Common myeloid progenitor, CD34-positive (primary cell): ENCODE measurements around the gene FMNL2.
"Not testable (repeated sequence)": the region's sequence is repeated elsewhere in the genome, so short reads cannot be mapped to it uniquely, and the experiment has no call there.

ENCODE experiments used
- CTCF ChIA-PET: fragments of 350-600 bp; sonication (Branson Sonifier 250); formaldehyde crosslinking; loops from one replicate; lab custom pipeline; 2021; ENCODE audit warnings: antibody characterized with exemption; lab: Charles Lee
- POLR2A ChIA-PET: fragments of 350-600 bp; sonication (Branson Sonifier 250); formaldehyde crosslinking; loops from one replicate; lab custom pipeline; 2021; ENCODE audit warnings: antibody characterized with exemption; lab: Charles Lee
- DNase-seq, 3 donors: peaks; one replicate each; pipeline versions ENCODE4 v3.0.0 to v3.0.0-alpha.2; 2013
- H3K27ac ChIP-seq, 2 experiments: 1 replicate in 1 of 2; 2 replicates in 1 of 2; pipeline ENCODE4 v1.7.0; 2013; ENCODE audit warnings: inconsistent platforms in 2 of 2, low read length in 2 of 2, mild to moderate bottlenecking in 2 of 2, low read depth in 1 of 2, moderate library complexity in 1 of 2; ENCODE audit not compliant: severe bottlenecking in 2 of 2, insufficient read depth in 1 of 2, poor library complexity in 1 of 2
- H3K27me3 ChIP-seq, 5 experiments: replicated peaks in 2 of 5; 1 replicate in 3 of 5; 2 replicates in 2 of 5; pipeline versions ENCODE4 v1.6.1 to v1.7.0; 2013; ENCODE audit warnings: low read length in 4 of 5, mild to moderate bottlenecking in 2 of 5, moderate library complexity in 2 of 5, inconsistent platforms in 1 of 5; ENCODE audit not compliant: insufficient read depth in 5 of 5, control insufficient read depth in 4 of 5
- H3K36me3 ChIP-seq, 4 experiments: 1 replicate in 2 of 4; 2 replicates in 2 of 4; pipeline versions ENCODE4 v1.6.1 to v1.7.0; 2013; ENCODE audit warnings: low read length in 3 of 4, control low read depth in 1 of 4, mild to moderate bottlenecking in 1 of 4; ENCODE audit not compliant: control insufficient read depth in 4 of 4, insufficient read depth in 4 of 4
- H3K4me1 ChIP-seq, 4 experiments: 1 replicate in 3 of 4; 2 replicates in 1 of 4; pipeline versions ENCODE4 v1.6.1 to v1.7.1; 2013; ENCODE audit warnings: low read length in 3 of 4, mild to moderate bottlenecking in 3 of 4, control low read depth in 1 of 4, inconsistent platforms in 1 of 4, moderate library complexity in 1 of 4; ENCODE audit not compliant: control insufficient read depth in 4 of 4, insufficient read depth in 4 of 4; ENCODE audit errors: control extremely low read depth in 1 of 4
- H3K4me3 ChIP-seq, 7 experiments: 1 replicate in 4 of 7; 2 replicates in 3 of 7; pipeline versions ENCODE4 v1.5.1 to v1.7.0; 2013; ENCODE audit warnings: mild to moderate bottlenecking in 7 of 7, low read length in 6 of 7, moderate library complexity in 6 of 7, inconsistent platforms in 2 of 7, low read depth in 2 of 7, control low read depth in 1 of 7; ENCODE audit not compliant: insufficient read depth in 4 of 7, control insufficient read depth in 1 of 7; ENCODE audit errors: extremely low read depth in 1 of 7
- H3K9me3 ChIP-seq, 5 experiments: 1 replicate in 4 of 5; 2 replicates in 1 of 5; pipeline versions ENCODE4 v1.6.1 to v1.7.1; 2013; ENCODE audit warnings: low read length in 4 of 5, mild to moderate bottlenecking in 2 of 5, inconsistent platforms in 1 of 5, low read depth in 1 of 5, moderate library complexity in 1 of 5; ENCODE audit not compliant: control insufficient read depth in 4 of 5, insufficient read depth in 2 of 5; ENCODE audit errors: control extremely low read depth in 1 of 5
- WGBS: methylation state at CpG from one replicate; pipeline ENCODE4 v1.1.5; 2013; ENCODE audit not compliant: insufficient coverage; 5-methylcytosine and 5-hydroxymethylcytosine counted together

FMNL2 gene

DNA sequence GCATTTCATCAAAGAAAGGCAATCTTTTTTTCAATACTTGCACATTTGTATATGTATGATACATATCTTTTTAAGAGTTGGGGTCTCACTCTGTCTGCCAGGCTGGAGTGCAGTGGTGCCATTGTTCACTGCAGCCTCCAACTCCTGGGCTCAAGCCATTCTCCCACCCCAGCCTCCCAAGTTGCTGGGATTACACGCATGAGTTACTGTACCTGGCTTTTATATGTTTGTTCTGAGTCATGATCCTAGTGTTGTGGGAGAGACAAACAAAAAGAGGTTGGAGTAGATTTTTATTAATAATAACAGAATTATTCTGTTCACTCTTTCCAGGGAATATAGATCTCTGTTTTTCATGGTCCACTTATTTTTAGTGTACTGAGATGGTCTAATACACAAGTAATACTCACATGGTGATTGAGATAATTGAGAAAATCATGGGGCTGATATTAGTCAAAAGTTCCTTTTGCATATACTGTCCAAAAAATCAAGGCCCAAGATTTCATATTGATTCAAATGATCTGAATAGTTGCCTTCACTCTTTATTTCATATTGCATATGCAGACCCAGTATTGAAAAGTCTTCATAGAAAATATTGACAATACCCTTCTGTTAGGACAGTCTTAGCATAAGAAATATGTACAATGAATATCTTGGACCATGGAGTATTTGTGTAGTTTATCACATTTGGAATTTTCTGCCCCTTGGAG, 138.3 kb downstream of the FMNL2 start:
- no peak overlapping the region for H3K27ac ChIP-seq
- H3K36me3 ChIP-seq: no peaks in the 10 kb centered on the region
- WGBS: no CpG with 5 or more reads among the region's 1 CpG
- H3K4me1 ChIP-seq: peaks cover 5 to 25% (median 9%) of the 10 kb centered on the region in 4 experiments
- no peaks in the 10 kb centered on the region for H3K9me3 ChIP-seq
- no peaks in the 10 kb centered on the region for H3K27me3 ChIP-seq
- POLR2A ChIA-PET: no interaction called here
- no peak for DNase-seq
- CTCF ChIA-PET: no interaction called here
- H3K4me3 ChIP-seq: no peak overlapping the region

DNA sequence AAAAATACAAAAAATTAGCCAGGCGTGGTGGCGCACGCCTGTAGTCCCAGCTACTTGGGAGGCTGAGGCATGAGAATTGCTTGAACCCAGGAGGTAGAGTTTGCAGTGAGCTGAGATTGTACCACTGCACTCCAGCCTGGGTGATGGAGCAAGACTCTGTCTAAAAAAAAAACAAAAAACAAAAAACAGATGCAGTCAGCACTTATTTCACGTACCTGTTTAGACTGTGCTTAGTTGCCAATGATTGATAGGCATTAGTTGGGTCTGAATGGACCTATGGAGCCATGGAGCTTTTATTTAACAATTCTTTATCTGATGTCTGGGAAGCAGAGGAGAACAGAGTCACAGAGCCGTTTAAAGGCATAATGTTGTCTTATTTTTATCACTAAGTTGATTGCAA, 139.5 kb downstream of the FMNL2 start:
- WGBS: 93% methylated on average over 3 of the region's 5 CpGs

DNA sequence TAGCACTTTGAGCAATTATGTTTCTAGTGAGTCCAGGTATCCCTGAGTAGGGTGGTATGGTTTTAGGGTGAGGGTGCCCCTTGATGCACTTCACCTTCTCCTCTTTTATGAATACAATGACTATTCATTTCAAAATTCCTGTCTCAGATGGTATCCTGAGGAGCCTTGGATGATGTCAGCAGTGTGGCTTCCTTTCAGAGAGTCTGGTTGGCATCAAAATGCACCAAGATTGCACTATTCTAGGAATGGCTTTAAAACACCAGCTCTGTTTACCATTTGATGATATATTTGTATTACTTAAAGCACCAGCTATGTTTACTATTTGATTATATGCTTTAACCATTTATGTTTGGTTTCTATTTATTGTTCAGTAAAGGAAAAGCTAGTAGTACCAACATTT, 141.0 kb downstream of the FMNL2 start:
- Histone ChIP-seq H3K4me1 (peaks cover 0 to 6% (median 0%) of the 10 kb centered on the region in 4 experiments), H3K27me3 (no peaks in the 10 kb centered on the region), H3K4me3 (no peak overlapping the region), H3K27ac (no peak overlapping the region), H3K9me3 (no peaks in the 10 kb centered on the region), H3K36me3 (no peaks in the 10 kb centered on the region)
- no peak for DNase-seq
- POLR2A ChIA-PET: no interaction called here
- CTCF ChIA-PET: no interaction called here

More for the DNA sequence above, 139.5 kb downstream of the FMNL2 start:
- DNase-seq, H3K27me3 ChIP-seq, POLR2A ChIA-PET, H3K9me3 ChIP-seq, H3K36me3 ChIP-seq, H3K27ac ChIP-seq, H3K4me3 ChIP-seq: not testable (repeated sequence)
- CTCF ChIA-PET: interaction anchor here (1.0 kb wide), 1 partner anchor 42 kb away, joined by 3 read pairs; no protein-coding TSS in a partner anchor
- peaks cover 0 to 13% (median 0%) of the 10 kb centered on the region in 4 experiments for H3K4me1 ChIP-seq

DNA sequence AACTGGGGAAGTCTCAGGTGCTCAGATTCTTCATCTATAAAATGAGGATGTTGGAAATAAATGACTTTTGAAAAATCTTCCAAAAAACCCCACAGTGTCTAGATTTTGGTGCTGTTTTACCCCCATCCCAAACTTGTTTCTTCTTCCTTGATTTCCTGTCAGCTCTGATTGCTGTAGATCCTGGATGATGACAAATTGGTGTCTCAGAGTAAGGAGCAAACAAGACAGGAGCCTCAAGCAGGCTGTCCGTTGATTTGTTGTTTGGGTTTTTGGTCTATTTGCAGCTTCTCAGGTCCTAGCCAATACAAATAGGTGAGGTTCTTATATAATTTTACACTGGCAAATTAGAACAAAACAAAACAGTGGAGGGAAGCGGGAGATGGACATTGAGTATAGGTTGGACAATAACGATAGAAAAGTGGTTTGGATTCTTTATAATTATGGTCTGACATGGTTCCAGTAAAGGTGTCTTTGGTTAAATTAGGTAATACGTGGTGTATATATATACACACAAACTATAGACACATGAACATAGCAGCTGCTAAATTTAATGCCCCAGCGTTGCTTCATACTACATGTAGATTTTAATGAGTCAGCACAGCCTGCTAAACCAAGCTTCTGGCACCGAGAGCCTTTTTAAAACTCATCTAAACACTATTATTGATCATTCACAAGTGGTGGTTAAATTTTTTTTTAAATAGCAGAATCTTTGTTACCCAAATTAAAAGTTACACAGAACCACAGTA, 142.5 kb downstream of the FMNL2 start:
- no peaks in the 10 kb centered on the region for H3K9me3 ChIP-seq
- ChIA-PET CTCF (interaction anchor here (0.9 kb wide), 1 partner anchor 12 kb away, joined by 4 read pairs; no protein-coding TSS in a partner anchor), POLR2A (interaction anchor here (0.5 to 0.7 kb wide), 2 partner anchors 270 to 463 kb away, joined by 3 to 4 read pairs; no protein-coding TSS in a partner anchor)
- no peak overlapping the region for H3K4me3 ChIP-seq
- WGBS: 100% methylated on average over 1 of the region's 6 CpGs
- peaks cover 0 to 3% (median 0%) of the 10 kb centered on the region in 4 experiments for H3K4me1 ChIP-seq
- no peak for DNase-seq
- no peaks in the 10 kb centered on the region for H3K27me3 ChIP-seq
- no peaks in the 10 kb centered on the region for H3K36me3 ChIP-seq
- no peak overlapping the region for H3K27ac ChIP-seq

DNA sequence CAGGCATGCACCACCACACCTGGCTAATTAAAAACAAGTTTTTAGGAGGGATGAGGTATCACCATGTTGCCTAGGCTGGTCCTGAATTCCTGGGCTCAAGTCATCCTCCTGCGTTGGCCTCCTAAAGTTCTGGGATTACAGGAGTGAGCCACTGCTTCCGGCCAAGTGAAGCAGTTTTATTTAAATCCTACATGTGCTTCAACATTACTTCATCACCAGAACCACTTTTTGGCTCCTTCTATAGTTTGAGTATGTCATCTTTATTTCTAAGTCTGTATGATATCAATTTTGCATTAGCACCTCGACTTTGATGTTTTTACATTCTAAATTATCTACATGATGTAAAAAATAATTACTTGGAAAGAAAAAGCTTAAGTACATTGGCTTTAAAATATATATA, 144.3 kb downstream of the FMNL2 start:
- POLR2A ChIA-PET: no interaction called here
- H3K36me3 ChIP-seq: no peaks in the 10 kb centered on the region
- 80% methylated on average over 1 of the region's 3 CpGs for WGBS
- H3K9me3 ChIP-seq: no peaks in the 10 kb centered on the region
- no peak overlapping the region for H3K27ac ChIP-seq
- no peak overlapping the region for H3K4me3 ChIP-seq
- no peaks in the 10 kb centered on the region for H3K4me1 ChIP-seq
- CTCF ChIA-PET: interaction anchor here (0.6 kb wide), 2 partner anchors 9 to 449 kb away, joined by 3 read pairs; no protein-coding TSS in a partner anchor
- DNase-seq: no peak
- no peaks in the 10 kb centered on the region for H3K27me3 ChIP-seq

DNA sequence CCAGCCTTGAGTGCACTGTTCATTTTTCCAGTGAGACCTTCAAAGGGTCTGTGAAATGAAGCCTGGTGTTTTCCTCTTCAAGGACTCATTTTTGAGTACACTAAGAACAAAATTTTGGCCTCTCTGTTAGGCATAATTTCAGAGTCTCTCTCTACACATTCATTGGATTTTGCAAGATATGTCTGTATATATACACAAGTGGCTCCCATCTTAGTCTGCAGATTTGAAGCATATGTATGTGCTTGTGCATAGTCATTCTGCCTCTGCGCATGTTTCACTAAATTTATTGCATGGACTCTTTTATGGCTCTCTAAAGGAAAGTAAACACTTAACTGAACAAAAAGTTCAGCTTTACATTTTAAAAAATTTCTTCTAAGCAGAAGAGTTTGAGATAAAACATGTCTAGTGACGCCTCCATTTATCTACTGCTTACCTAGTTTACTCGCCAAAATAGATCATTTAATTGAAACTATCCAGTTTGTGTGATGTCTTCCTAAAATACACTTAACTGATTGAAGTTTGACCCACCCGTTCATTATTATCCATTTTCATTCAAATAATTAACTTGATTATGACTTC, 145.9 kb downstream of the FMNL2 start:
- ChIA-PET POLR2A (no interaction called here), CTCF (no interaction called here)
- Histone ChIP-seq H3K36me3 (no peaks in the 10 kb centered on the region), H3K27ac (no peak overlapping the region), H3K27me3 (no peaks in the 10 kb centered on the region), H3K4me3 (no peak overlapping the region), H3K4me1 (peaks cover 0 to 5% (median 1%) of the 10 kb centered on the region in 4 experiments), H3K9me3 (no peaks in the 10 kb centered on the region)
- no peak for DNase-seq
- WGBS: 100% methylated on average over 2 of the region's 4 CpGs
